HG03135 (cell line): ENCODE results near the gene RBM20.
"Not testable (repeated sequence)": the region's sequence is repeated elsewhere in the genome, so short reads cannot be mapped to it uniquely, and the experiment has no call there.

Experiments used
- ATAC-seq: cut with Tn5 transposase; IDR thresholded peaks from one replicate; pipeline ENCODE4 v1.9.1; 2021; ENCODE audit warnings: mild to moderate bottlenecking, moderate library complexity; ENCODE audit not compliant: unreplicated experiment

The RBM20 gene

GRCh38 chr10:110625356-110625894 is 18.7 kb upstream of the RBM20 start:
- ATAC-seq, result no peak

GRCh38 chr10:110625951-110626855 is 17.9 kb upstream of the RBM20 start:
- ATAC-seq, result no peak

GRCh38 chr10:110628161-110628560 is 16.0 kb upstream of the RBM20 start:
- ATAC-seq, result no peak

GRCh38 chr10:110629680-110630191 is 14.4 kb upstream of the RBM20 start:
- no peak for ATAC-seq

GRCh38 chr10:110631934-110632333 is 12.2 kb upstream of the RBM20 start:
- no peak for ATAC-seq

- ATAC-seq, result no peak
These were observed 11.4 kb upstream of the RBM20 start for GRCh38 chr10:110632591-110633215.

- no peak for ATAC-seq
These were observed 9.5 kb upstream of the RBM20 start for GRCh38 chr10:110634527-110635209.

- ATAC-seq, result no peak
These were observed 7.6 kb upstream of the RBM20 start for GRCh38 chr10:110636572-110636931.

GRCh38 chr10:110636932-110637557 is 7.1 kb upstream of the RBM20 start:
- no peak for ATAC-seq

GRCh38 chr10:110637558-110638053 is 6.5 kb upstream of the RBM20 start:
- ATAC-seq, result no peak

GRCh38 chr10:110638319-110638718 is 5.8 kb upstream of the RBM20 start:
- no peak for ATAC-seq

- ATAC-seq, result not testable (repeated sequence)
These were observed 5.1 kb upstream of the RBM20 start for GRCh38 chr10:110639046-110639445.

GRCh38 chr10:110639858-110640257 is 4.3 kb upstream of the RBM20 start:
- ATAC-seq, result not testable (repeated sequence)

- no peak for ATAC-seq
These were observed 2.9 kb upstream of the RBM20 start for GRCh38 chr10:110641256-110641655.

- no peak for ATAC-seq
These were observed 1.7 kb upstream of the RBM20 start for GRCh38 chr10:110642204-110643034.

GRCh38 chr10:110643035-110643652 is 992 bp upstream of the RBM20 start:
- ATAC-seq, result no peak

- no peak for ATAC-seq
These were observed 694 bp downstream of the RBM20 start for GRCh38 chr10:110644598-110645462.

- ATAC-seq, result no peak
These were observed 2.4 kb downstream of the RBM20 start for GRCh38 chr10:110646417-110647135.
